Vagina (tissue), 2 donors: Measurements from ENCODE around the gene PPHLN1.

ENCODE experiments used
- CTCF ChIP-seq, 3 experiments: fragments of 450-650 bp in 2 of 3; fragments of 200-600 bp in 1 of 3; sonication (generic) in 1 of 3; IDR thresholded peaks; one replicate each; pipeline ENCODE4 v1.5.1; 2017 to 2019; ENCODE audit warnings: antibody characterized with exemption in 3 of 3, mild to moderate bottlenecking in 2 of 3, moderate library complexity in 2 of 3
- POLR2A ChIP-seq, 2 donors: fragments of 450-650 bp; IDR thresholded peaks; one replicate each; pipeline ENCODE4 v1.6.1; 2017; ENCODE audit warnings: antibody characterized with exemption in 2 of 2, mild to moderate bottlenecking in 2 of 2, moderate library complexity in 2 of 2
- POLR2AphosphoS5 ChIP-seq, 2 donors: sonication (generic); formaldehyde crosslinking; IDR thresholded peaks; one replicate each; pipeline ENCODE4 v1.9.0; 2017; ENCODE audit warnings: antibody characterized with exemption in 2 of 2, mild to moderate bottlenecking in 2 of 2, low read depth in 1 of 2; ENCODE audit not compliant: insufficient read depth in 1 of 2

- TF ChIP-seq CTCF (IDR thresholded peaks at IDR 0.05): no peak
- TF ChIP-seq POLR2A (IDR thresholded peaks at IDR 0.05): no peak
- no peak for TF ChIP-seq POLR2AphosphoS5 (IDR thresholded peaks at IDR 0.05; ENCODE audit: insufficient read depth in 1 of 2, low read depth in 1 of 2)
Observed at GRCh38 chr12:42473130-42473529, 147.2 kb downstream of the PPHLN1 start.
